HG03457 (cell line): Measurements from ENCODE around the gene ATAD1.
"Not testable (repeated sequence)": the region's sequence is repeated elsewhere in the genome, so short reads cannot be mapped to it uniquely, and the experiment has no call there.

Source experiments
- ATAC-seq: cut with Tn5 transposase; IDR thresholded peaks from one replicate; pipeline ENCODE4 v1.9.1; 2021; ENCODE audit warnings: moderate number of reproducible peaks; ENCODE audit not compliant: unreplicated experiment

ATAD1 gene

GRCh38 chr10:87846711-87847110 lies 28.7 kb upstream of the ATAD1 start:
- not testable (repeated sequence) for ATAC-seq

GRCh38 chr10:87846023-87846422 lies 28.0 kb upstream of the ATAD1 start:
- ATAC-seq: no peak

- no peak for ATAC-seq
Measured at GRCh38 chr10:87845624-87845998, 27.6 kb upstream of the ATAD1 start.

GRCh38 chr10:87844837-87845623 lies 27.0 kb upstream of the ATAD1 start:
- no peak for ATAC-seq

- no peak for ATAC-seq
Measured at GRCh38 chr10:87843714-87844113, 25.7 kb upstream of the ATAD1 start.

GRCh38 chr10:87842776-87843497 lies 24.9 kb upstream of the ATAD1 start:
- no peak for ATAC-seq

GRCh38 chr10:87842220-87842641 lies 24.2 kb upstream of the ATAD1 start:
- no peak for ATAC-seq

GRCh38 chr10:87841186-87841585 lies 23.2 kb upstream of the ATAD1 start:
- ATAC-seq: no peak

- ATAC-seq: no peak
Measured at GRCh38 chr10:87838650-87839049, 20.6 kb upstream of the ATAD1 start.

GRCh38 chr10:87837445-87837844 lies 19.4 kb upstream of the ATAD1 start:
- ATAC-seq: no peak

DNA sequence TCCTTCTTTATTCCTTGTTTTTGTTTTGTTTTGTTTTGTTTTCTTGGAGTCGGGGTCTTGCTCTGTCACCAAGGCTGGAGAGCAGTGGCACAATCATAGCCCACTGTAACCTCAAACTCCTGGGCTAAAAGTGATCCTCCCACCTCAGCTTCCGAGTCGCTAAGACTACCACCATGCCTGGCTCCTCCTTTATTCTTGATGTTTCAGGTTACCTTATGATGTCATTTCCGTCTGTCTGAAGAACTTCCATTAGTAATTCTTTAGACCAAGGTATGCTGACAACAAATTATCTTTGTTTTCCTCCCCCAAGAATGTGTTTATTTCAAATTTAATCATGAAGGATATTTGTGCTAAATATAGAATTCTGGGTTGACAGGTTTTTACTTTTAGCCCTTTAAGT lies 18.1 kb upstream of the ATAD1 start:
- ATAC-seq: no peak

DNA sequence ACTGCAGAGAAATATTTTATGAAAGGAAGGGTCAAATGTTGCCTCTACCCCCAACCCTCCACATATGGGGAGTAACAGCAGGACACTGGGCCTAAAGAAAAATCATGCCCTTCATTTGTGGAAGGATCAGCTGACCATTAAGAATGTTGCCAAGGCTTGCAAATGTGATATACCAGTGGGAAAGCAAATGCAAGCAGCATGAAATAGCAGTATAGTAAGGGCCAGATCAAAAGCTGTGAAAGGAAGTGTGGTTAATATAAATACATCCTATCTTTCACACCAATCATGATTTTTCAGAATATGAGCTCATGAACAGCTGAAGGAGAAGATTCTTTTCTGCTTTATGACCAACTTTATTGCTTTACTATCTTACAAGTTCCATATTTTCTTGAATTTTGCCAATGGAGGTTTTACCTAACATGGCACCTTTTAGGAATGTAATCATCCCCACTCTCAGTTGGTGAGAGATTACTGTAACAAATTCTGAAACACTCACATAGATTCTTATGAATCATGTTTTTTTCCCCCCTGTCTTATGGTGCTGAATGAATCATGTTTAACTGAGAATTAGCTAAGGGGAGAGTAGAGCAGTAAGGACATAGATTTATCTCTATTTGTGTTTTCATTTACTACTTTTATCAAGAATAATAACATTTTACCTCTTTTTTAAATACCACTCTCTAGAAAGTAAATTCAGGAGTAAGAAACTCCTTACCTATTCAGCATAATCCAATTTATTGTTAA lies 12.1 kb upstream of the ATAD1 start:
- ATAC-seq: no peak

- ATAC-seq: not testable (repeated sequence)
Measured at GRCh38 chr10:87829051-87829450, 11.0 kb upstream of the ATAD1 start.

DNA sequence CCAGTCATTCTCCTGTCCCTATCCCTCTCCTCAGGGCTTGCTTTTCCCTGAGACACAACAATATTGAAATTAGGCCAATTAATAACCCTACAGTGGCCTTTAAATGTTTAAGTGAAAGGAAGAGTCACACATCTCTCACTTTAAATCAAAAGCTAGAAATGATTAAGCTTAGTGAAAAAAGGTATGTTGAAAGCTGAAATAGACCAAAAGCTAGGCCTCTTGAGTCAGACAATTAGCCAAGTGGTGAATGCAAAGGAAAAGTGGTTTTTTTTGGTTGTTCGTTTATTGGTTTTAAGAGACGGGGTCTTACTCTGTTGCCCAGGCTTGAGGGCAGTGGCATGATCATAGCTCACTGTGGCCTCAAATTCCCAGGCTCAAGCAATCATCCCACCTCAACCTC lies 9.7 kb upstream of the ATAD1 start:
- no peak for ATAC-seq

GRCh38 chr10:87826653-87827052 lies 8.6 kb upstream of the ATAD1 start:
- no peak for ATAC-seq

GRCh38 chr10:87819289-87819585 lies 1.2 kb upstream of the ATAD1 start:
- no peak for ATAC-seq

DNA sequence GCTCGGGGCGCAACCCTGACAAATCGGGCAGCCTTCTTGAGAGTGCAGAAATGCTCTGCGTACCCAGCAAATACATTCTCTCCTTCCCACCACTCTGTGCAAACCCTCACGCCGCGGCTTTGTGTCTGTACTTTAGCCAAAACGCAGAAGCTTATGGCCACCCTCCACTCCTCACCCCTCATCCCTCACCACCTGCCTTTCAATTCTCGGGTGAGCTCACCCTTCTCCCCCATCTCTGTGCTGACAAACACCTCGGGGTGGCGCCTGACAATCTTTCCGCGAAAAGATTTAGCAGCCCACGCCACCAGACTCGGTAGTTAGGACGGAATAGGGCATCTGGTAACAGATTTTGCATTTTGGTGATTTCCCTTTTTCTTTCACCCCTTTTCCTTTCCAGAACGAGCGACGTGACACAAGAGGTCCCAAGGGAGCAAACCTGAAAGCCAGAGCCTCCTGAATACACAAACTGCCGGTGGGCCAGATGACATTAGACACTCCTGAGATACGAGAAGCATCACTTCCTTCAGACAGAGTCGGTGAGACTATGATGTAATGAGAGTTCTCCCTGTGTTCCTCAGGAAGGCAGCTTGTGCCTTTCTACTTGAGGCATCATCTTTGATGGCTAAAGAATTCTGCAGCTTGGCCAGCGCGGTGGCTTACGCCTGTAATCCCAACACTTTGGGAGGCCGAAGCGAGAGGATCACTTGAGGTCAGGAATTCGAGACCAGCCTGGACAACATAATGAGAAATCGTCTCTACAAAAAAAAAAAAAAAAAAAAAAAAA lies 671 bp upstream of the ATAD1 start:
- ATAC-seq: peak; percentile 41

GRCh38 chr10:87816898-87817608 lies 973 bp downstream of the ATAD1 start:
- ATAC-seq: no peak

DNA sequence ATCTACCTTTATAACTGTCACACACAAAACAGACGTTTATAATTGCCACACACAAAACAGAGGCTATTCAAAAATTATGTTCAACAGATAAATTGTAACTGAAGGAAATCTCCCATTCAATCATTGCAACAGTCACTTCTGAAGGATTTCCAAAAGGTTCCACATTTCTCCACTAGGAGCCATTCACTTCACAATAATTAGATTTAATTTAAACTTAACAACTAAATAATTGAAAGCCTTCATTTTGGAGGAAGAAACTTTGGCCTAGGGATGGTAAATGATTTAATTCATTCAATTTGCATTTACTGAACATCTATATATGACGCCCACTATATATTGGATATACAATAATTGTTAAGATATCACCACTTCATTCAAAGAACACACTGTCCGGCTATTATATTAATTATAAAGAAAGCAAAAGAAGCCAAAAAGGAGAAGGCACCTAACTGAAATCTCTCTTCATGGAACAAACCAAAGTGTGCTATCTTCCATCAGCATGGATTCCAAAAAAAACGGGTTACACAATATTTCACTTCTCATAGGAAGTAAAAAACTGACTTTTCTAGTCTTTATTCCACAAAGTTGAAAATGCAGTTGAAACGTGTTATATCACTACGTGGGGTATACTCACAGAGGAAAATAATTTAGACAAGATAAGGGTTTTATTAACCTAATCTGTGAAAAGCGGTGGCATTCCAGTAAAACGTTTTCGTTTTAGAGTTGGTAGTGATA lies 1.7 kb downstream of the ATAD1 start:
- ATAC-seq: no peak
